Suprapubic skin (tissue), 4 donors: Measurements from ENCODE around the gene WFDC12. TPM values are rescaled to one million over a fixed set of nuclear protein-coding genes. Genes with fewer than 3 reads are reported as not detected.

ENCODE experiments used
- DNase-seq, 2 donors: peaks; one replicate each; pipeline ENCODE4 v3.0.0-alpha.2; 2019; ENCODE audit warnings: low spot score in 2 of 2
- H3K27ac ChIP-seq: fragments of 200-600 bp; sonication (generic); one replicate; pipeline ENCODE4 v1.5.1; 2019
- H3K27me3 ChIP-seq: fragments of 200-600 bp; sonication (generic); one replicate; pipeline ENCODE4 v1.5.1; 2019
- H3K36me3 ChIP-seq: fragments of 200-600 bp; sonication (generic); one replicate; pipeline ENCODE4 v1.5.1; 2019
- H3K4me1 ChIP-seq: fragments of 200-600 bp; sonication (generic); one replicate; pipeline ENCODE4 v1.5.1; 2019
- H3K4me3 ChIP-seq: fragments of 200-600 bp; sonication (generic); one replicate; pipeline ENCODE4 v1.5.1; 2019; ENCODE audit warnings: mild to moderate bottlenecking
- H3K9me3 ChIP-seq: fragments of 200-600 bp; sonication (generic); one replicate; pipeline ENCODE4 v1.5.1; 2019
- EP300 ChIP-seq: sonication (generic); formaldehyde crosslinking; IDR thresholded peaks from one replicate; pipeline ENCODE4 v1.6.1; 2017; ENCODE audit warnings: antibody characterized with exemption
- POLR2A ChIP-seq, 2 donors: fragments of 450-650 bp; IDR thresholded peaks; one replicate each; pipeline ENCODE4 v1.6.1; 2017; ENCODE audit warnings: antibody characterized with exemption in 2 of 2, mild to moderate bottlenecking in 2 of 2, moderate library complexity in 2 of 2
- POLR2AphosphoS5 ChIP-seq, 3 donors: sonication (generic); formaldehyde crosslinking; IDR thresholded peaks; one replicate each; pipeline ENCODE4 v1.6.1; 2017; ENCODE audit warnings: antibody characterized with exemption in 3 of 3
- WGBS: methylation state at CpG from one replicate; pipeline ENCODE4 v1.1.5; 2018; 5-methylcytosine and 5-hydroxymethylcytosine counted together
- total RNA-seq, 4 donors: library from RNA; depleted of rRNA; stranded (reverse); fragments of >200 nt; gene quantifications; one replicate each; pipeline ENCODE4 v1.1.0, GENCODE V29; 2016
- TF ChIP-seq, protein P1 (sequence below), 2 donors: fragments of 200-600 bp in 1 of 2; fragments of 450-650 bp in 1 of 2; sonication (generic) in 1 of 2; IDR thresholded peaks; one replicate each; pipeline ENCODE4 v1.5.1; 2016 to 2019; ENCODE audit warnings: antibody characterized with exemption in 2 of 2, mild to moderate bottlenecking in 1 of 2, moderate library complexity in 1 of 2

Gene WFDC12
- total RNA-seq, 4 donors from 2014 or later = 0.98 to 7.6 (median 2.3) TPM; not detected in 1

DNA sequence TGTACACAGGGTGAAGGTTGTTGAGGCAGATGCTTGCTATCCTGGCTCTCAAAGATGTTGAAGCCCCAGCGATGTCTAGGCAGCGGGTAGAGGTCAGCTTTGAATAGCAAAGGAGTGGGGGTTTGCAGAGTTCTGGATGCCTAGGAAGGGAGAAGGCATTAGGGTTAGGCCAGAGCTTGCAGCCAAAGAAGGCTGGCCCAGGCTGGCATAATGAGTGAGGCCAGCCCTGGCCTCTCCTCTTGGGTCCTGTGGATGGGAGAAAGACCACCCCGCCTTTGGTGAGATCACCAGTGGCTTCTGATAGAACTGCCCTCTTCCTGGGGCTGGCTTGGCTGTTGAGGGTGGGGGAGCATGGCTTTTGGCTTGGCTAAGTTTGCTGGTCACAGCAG lies 8.9 kb downstream of the WFDC12 start:
- peak overlapping the region; percentile 61 for H3K27ac ChIP-seq
- no peak for TF ChIP-seq POLR2A (IDR thresholded peaks at IDR 0.05)
- no peak for DNase-seq
- 68% methylated on average over 3 of the region's 3 CpGs for WGBS
- H3K9me3 ChIP-seq = no peaks in the 10 kb centered on the region
- H3K4me1 ChIP-seq = peaks cover 16% of the 10 kb centered on the region
- no peaks in the 10 kb centered on the region for H3K36me3 ChIP-seq
- peaks cover 3% of the 10 kb centered on the region for H3K27me3 ChIP-seq
- H3K4me3 ChIP-seq = peak overlapping the region; percentile 23

- H3K27me3 ChIP-seq = peaks cover 3% of the 10 kb centered on the region
- no peaks in the 10 kb centered on the region for H3K9me3 ChIP-seq
- no peak for TF ChIP-seq EP300
- TF ChIP-seq, protein P1, sequence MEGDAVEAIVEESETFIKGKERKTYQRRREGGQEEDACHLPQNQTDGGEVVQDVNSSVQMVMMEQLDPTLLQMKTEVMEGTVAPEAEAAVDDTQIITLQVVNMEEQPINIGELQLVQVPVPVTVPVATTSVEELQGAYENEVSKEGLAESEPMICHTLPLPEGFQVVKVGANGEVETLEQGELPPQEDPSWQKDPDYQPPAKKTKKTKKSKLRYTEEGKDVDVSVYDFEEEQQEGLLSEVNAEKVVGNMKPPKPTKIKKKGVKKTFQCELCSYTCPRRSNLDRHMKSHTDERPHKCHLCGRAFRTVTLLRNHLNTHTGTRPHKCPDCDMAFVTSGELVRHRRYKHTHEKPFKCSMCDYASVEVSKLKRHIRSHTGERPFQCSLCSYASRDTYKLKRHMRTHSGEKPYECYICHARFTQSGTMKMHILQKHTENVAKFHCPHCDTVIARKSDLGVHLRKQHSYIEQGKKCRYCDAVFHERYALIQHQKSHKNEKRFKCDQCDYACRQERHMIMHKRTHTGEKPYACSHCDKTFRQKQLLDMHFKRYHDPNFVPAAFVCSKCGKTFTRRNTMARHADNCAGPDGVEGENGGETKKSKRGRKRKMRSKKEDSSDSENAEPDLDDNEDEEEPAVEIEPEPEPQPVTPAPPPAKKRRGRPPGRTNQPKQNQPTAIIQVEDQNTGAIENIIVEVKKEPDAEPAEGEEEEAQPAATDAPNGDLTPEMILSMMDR (IDR thresholded peaks at IDR 0.05) = no peak
- peak in 1 of 3 donors; percentile 27 for TF ChIP-seq POLR2AphosphoS5 (IDR thresholded peaks at IDR 0.05)
- TF ChIP-seq POLR2A (IDR thresholded peaks at IDR 0.05) = no peak
- peak within 1 kb of the TSS; percentile 61 for H3K27ac ChIP-seq
- peaks cover 16% of the 10 kb centered on the region for H3K4me1 ChIP-seq
- no peaks in the 10 kb centered on the region for H3K36me3 ChIP-seq
- 44% methylated on average over 11 of the region's 16 CpGs for WGBS
- peak within 1 kb of the TSS; percentile 23 for H3K4me3 ChIP-seq
- DNase-seq = no peak
Observed at GRCh38 chr20:45114465-45115385, 9.5 kb downstream of the WFDC12 start, which contains the start of gene WFDC5. Gene WFDC5 (minus strand): TSS chr20:45115174. CDS start chr20:45115083, 91 bp downstream.

DNA sequence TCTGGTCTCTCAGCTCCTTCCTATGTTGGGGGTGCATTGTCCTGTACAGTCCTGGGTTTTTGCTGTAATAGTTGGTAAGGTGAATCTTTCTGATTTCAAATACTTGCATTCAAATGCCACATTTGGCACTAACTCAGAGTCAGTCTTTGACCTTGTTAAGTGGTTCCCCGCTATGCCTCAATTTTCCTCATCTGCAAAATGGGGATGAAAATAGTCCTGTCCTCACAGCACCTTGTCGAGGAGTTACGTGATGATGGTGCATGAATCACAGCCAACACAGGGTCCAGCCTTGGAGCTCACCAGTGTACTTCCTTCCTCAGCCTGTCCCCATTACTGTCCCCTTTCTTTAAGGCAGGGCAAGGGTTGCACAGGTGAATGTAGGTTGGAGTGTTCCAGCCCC lies 10.4 kb downstream of the WFDC12 start:
- TF ChIP-seq, protein P1 (IDR thresholded peaks at IDR 0.05) = no peak
- TF ChIP-seq POLR2AphosphoS5 (IDR thresholded peaks at IDR 0.05) (no peak), EP300 (no peak), POLR2A (IDR thresholded peaks at IDR 0.05) (no peak)
- no peaks in the 10 kb centered on the region for H3K36me3 ChIP-seq
- peaks cover 16% of the 10 kb centered on the region for H3K4me1 ChIP-seq
- H3K27ac ChIP-seq = peak overlapping the region; percentile 61
- no peak overlapping the region for H3K4me3 ChIP-seq
- no peak for DNase-seq
- H3K9me3 ChIP-seq = no peaks in the 10 kb centered on the region
- WGBS = 76% methylated on average over 3 of the region's 3 CpGs
- no peaks in the 10 kb centered on the region for H3K27me3 ChIP-seq

DNA sequence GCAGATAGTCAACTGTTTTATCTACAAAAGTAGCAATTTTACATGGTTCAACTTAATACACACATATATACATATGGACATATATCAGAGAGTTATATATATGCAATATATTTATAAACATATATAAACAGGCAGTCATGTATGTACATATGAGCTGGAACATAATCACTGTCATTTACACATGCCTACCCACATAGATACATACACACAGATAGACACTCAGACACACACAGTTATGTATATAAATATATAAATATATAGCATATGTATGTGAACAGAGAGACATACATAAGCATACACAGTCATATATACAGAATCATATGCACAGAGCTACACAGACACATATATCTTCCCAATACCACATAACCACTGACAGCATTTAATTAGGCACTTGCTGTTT lies 11.5 kb downstream of the WFDC12 start:
- no peak for DNase-seq
- Histone ChIP-seq H3K27ac (no peak overlapping the region), H3K9me3 (no peaks in the 10 kb centered on the region), H3K4me3 (no peak overlapping the region), H3K36me3 (no peaks in the 10 kb centered on the region), H3K27me3 (no peaks in the 10 kb centered on the region), H3K4me1 (peaks cover 16% of the 10 kb centered on the region)
- TF ChIP-seq EP300 (no peak), POLR2A (IDR thresholded peaks at IDR 0.05) (no peak), POLR2AphosphoS5 (IDR thresholded peaks at IDR 0.05) (no peak)
- TF ChIP-seq, protein P1 (IDR thresholded peaks at IDR 0.05) = no peak

DNA sequence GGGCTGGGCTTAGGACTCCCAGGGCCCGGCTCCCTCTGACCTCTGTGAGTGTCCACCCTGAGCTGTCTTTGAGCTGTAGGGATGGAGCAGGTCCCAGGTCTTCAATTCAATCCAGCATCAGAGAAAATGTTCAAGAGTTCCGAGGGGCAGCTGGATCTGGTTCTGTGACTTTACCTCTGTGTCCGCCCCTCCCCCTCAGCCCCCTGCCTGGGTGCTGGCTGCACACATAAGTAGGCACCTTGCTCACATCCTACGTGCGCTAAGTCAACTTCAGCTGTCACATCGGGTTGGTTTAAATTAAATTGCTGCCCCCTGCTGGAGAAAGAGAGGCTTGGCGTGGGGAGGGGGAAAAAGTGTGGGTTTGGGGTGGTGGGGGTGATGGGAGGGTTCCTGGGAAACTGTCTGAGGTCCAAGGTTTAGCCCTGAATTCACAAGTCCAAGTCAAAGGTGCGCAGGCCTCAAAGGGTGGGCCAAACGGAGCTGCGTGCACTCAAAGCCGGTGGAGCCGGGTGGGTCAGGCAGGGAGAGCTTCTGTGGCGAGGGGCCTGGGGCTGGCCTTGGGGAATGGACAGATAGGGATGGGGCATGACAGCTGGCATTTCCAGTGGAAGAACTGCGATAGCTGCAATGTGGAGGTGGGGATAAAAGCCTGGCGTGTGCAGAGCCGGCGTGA lies 12.3 kb downstream of the WFDC12 start:
- Histone ChIP-seq H3K4me1 (peaks cover 16% of the 10 kb centered on the region), H3K4me3 (no peak overlapping the region), H3K27ac (no peak overlapping the region), H3K36me3 (no peaks in the 10 kb centered on the region), H3K9me3 (no peaks in the 10 kb centered on the region), H3K27me3 (no peaks in the 10 kb centered on the region)
- no peak for DNase-seq
- TF ChIP-seq, protein P1 (IDR thresholded peaks at IDR 0.05) = peak in 1 of 2 donors; percentile 44
- no peak for TF ChIP-seq POLR2A (IDR thresholded peaks at IDR 0.05)
- 46% methylated on average over 16 of the region's 17 CpGs for WGBS
